ENCODE data around the gene HNRNPR.
"Not testable (repeated sequence)": the region's sequence is repeated elsewhere in the genome, so short reads cannot be mapped to it uniquely, and the experiment has no call there.

The HNRNPR gene

GRCh38 chr1:23325393-23325792 is 18.7 kb downstream of the HNRNPR start:
- no peak for DNase-seq (ENCODE audit: low read depth in 2 of 2)

DNA sequence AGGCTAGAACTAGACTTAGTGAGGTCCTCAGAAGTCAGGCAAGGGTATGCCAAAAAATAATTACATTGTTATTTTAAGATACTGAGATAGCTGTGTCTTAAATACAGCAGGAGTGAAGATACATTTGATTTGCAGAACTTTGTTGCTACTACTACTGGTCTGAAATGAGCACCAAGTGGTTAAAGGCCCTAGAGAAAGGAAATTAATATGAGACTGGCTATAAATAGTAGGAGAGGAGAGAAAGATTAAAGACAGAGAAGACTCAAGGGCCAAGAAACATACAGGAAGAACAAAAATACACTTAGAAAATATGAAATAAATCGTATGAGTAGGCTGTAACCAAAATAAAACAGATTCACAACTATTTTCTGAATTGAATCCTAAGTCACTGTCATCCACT is 21.3 kb downstream of the HNRNPR start:
- no peak for DNase-seq (ENCODE audit: low read depth in 2 of 2)

DNA sequence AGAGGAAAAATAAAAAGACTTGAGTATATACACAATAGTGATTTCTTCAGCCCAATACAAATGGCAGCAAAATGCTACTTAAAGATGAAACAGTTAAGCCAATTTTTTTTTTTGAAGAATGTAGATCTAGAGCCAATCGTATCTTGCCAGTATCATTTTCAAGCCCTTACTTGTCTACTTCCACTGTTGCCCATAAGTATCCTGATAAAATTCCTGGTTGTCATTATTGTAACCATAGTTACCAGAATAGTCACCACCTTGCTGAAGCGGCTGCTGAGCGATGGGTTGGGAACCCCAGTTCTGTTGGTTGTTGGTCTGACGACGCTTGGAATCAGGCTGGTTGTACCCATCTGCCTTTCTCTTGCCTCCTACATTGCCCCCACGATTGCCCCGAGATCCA is 33.8 kb downstream of the HNRNPR start:
- DNase-seq (ENCODE audit: low read depth in 2 of 2): not testable (repeated sequence)

DNA sequence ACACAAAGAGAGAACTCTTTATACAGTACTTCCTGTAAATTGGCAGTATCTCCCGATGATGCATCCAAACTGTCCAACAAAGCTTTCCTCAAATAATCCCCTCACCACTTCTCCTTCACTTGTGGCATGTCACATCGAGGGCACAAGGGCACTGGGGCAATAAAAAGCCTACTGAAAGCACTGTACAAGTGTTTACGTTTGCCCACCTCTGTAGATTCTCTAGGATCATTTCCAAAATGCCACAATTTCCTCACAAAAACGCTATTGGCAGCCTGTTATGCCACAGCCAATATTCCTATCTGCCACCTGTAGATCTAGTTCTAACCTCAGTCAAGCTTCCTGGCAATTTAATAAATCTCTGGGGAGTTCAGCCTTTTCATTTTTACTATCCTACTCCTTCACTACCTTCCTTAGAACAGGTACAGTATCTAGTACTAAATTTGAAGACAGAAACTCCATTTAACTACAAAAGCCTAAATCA is 39.9 kb downstream of the HNRNPR start:
- DNase-seq (ENCODE audit: low read depth in 2 of 2): no peak

DNA sequence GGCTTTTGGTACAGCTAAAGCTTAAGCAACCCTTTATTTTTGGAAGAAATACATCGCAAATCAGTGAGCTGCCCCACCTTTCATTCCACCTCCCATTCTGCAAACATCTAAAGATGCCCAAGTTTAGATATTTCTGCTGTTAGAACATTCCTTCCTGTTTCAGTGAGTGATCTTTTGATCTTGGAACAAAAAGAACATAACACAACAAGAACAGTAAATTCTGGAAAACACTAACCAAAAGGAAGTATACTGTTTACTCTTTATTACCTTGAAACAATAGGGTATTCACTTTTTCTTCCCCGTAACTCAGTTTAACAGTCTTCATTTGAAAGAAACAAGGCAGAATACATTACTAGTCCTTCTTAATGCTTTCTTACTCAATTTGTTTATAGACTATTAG is 40.6 kb downstream of the HNRNPR start:
- DNase-seq (ENCODE audit: low read depth in 2 of 2): no peak

DNA sequence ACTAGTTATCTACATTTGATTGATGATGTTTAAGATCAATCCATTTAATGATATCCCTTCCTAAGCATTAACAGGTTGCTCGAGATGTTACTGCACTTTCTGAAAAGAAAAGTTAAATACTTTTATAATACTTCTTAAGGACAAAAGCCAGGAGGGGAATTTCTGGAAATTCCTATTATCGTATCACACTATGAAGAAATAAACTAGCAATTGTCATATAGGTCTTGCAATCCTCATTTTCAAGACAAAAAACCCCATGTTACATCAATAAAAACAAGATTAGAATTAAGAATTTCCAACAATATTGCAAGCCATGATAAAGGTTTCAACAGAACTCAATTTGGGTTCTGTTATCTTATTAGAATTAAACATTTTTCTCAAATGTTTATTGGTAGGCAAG is 47.2 kb downstream of the HNRNPR start:
- DNase-seq (ENCODE audit: low read depth in 2 of 2): no peak

- no peak for DNase-seq (ENCODE audit: low read depth in 2 of 2)
Observed at GRCh38 chr1:23291706-23292105, 52.4 kb downstream of the HNRNPR start.

DNA sequence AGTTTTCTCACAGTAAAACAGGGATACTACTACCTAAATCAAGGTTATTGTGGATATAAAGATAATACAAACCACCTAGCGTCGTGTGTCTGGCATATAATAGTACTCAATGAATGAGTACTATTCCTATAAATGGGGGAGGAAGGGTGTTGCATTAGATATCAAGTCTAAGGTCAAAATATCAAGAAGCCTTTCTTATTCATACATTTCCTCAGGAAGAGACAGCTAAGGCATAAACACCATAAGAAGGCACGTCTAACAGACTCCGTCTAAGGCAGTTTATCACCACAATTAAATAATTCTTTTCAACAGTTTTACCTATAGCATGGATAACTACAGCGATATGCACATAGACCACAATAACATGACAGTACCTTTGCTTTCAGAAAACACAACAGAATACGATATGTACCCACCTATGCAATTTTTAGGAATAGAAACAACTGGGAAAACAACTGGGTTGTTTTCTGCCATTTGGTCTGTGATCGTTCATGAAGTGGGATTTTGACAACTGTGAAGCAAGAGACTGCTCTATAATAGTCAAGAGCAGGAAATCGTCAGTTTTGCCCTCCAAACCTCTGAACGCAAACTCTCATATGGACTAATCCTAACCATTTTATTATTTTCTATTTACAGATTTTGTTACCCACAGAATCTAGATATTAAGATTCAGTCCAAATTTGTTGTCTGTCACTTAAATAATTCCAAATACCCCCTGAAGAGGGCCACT is 53.1 kb downstream of the HNRNPR start:
- no peak for DNase-seq (ENCODE audit: low read depth in 2 of 2)

GRCh38 chr1:23288671-23289070 is 55.4 kb downstream of the HNRNPR start:
- DNase-seq (ENCODE audit: low read depth in 2 of 2): no peak

DNA sequence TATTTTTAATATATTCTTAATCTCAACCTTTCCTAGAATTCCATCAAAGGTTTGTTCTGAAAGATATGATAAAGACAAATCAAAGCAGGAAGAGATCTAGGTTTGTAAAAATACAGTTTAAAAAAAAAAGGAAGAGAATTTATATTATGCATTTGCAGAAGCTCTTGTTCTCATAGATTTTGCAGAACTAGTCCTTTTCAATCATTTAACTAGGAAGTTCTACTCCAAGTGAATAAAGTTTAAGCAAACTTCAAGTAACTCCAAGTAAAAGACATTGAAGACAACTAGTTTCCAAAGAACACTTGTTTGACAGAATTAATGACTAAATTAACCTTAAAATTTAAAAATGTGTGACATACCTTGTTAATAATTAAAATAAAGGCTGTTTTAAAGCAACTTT is 55.9 kb downstream of the HNRNPR start:
- DNase-seq (ENCODE audit: low read depth in 2 of 2): no peak

DNA sequence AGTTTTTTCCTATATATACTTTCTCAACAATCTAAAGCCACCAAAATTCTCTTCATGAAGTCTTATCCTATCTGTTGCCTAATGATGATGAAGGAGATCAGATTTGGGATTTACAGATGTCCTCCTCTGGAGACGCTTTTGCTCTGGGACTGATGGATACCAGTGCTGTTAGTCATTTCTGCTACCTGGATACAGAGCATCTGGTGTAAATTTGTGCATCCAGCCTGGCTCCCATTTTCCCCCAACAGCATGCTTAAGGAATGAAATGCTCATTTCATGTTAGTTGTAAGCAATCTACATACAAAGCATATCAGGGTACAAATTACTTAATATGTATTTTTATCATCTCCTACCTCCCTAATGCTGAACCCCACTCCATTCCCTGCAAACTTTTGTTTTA is 57.7 kb downstream of the HNRNPR start:
- no peak for DNase-seq (ENCODE audit: low read depth in 2 of 2)

DNA sequence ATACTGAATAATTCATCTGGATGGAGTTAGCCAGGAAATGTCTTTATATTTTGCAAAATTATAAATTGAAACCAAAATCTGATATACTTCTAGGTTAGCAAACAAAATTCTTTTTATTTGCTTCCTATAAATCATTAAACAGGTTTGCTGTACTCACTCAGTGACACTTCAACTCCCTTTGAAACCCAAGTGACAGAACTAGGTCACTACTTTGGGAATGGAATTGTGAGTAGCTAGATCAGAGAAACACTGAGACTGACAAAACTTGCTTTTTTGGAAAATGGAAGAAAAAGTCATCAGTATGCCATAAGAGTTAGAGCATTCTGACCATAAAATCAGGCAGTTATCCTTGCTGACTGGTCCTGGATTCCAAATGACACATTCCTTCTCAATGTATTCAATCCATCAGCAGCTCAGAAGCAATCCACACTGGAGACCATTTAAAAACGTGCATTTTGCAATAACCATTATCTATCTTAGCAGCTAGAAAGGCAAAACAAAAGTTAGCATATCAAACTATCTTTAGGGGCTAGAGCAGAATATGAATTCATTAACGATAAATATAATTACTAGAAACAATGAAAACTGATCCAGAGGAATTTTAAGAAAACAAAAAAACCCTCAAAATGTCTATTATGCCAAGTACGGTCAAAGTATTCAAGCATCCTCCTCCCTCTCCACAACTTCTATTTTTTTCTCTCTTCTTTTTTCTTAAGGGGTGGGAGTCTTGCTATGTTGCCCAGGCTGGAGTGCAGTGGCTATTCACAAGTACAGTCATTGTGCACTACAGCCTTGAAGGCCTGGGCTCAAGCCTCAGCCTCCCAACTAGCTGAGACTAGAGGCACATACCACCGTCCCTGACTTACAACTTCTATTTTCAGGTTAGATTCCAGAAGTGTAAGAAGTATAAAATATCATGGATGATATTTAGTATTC is 60.1 kb downstream of the HNRNPR start:
- no peak for DNase-seq (ENCODE audit: low read depth in 2 of 2)

DNA sequence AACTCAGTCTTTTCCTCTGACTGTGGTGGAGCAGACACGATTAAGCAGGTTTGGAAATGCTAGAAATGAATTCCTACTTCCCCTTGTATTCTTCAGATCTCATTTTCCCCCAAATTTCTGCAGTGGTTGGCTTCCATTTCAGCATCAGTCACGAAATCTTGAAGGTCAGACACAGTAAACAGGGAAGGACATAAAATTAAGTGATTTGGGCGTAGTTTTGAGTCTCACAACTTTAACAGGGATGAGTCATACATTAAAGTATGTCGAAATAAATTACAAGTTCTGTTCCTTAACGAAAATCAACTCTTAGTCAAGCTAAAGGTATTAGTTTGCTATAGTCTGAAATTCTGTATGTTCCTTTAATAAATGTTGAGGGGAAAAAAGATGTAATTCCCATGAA is 61.1 kb downstream of the HNRNPR start:
- DNase-seq (ENCODE audit: low read depth in 2 of 2): no peak

- DNase-seq (ENCODE audit: low read depth in 2 of 2): no peak
Observed at GRCh38 chr1:23278717-23279116, 65.4 kb downstream of the HNRNPR start.

GRCh38 chr1:23276531-23276930 is 67.6 kb downstream of the HNRNPR start:
- DNase-seq (ENCODE audit: low read depth in 2 of 2): no peak

- DNase-seq (ENCODE audit: low read depth in 2 of 2): no peak
Observed at GRCh38 chr1:23274134-23274505, 70.0 kb downstream of the HNRNPR start.

GRCh38 chr1:23273450-23274133 is 70.5 kb downstream of the HNRNPR start:
- no peak for DNase-seq (ENCODE audit: low read depth in 2 of 2)

DNA sequence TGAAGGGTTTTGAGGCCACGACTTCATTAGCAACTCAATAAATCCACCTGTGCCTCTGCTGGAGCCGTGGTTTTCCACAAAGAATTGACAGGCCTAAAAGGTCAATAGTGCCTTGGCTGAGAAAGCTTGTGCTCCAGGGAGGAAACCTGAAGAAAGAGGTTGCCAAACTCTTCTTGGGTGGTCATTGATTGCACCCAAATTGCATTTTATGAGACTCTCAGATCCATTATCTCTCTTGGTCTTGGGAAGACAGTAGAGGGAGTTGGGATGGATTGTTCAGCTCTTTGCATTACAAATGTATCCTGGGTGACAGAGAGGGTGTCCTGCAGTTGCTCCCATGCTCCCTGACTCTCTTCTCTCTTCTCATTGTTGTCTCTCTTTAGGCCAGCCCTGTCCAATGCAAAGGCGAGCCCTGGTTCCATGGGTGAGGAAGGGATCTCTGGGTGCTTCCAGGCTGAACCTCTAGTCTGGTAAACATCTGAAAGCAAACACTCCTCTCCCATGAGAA is 80.7 kb downstream of the HNRNPR start:
- DNase-seq (ENCODE audit: low read depth in 2 of 2): no peak

- not testable (repeated sequence) for DNase-seq (ENCODE audit: low read depth in 2 of 2)
Observed at GRCh38 chr1:23258082-23258481, 86.0 kb downstream of the HNRNPR start.

DNA sequence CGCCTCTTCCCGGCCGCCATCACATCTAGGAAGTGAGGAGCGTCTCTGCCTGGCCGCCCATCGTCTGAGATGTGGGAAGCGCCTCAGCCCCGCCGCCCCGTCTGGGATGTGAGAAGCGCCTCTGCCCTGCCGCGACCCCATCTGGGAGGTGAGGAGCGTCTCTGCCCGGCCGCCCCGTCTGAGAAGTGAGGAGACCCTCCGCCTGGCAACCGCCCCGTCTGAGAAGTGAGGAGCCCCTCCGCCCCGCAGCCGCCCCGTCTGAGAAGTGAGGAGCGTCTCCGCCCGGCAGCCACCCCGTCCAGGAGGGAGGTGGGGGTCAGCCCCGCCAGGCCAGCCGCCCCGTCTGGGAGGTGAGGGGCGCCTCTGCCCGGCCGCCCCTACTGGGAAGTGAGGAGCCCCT is 86.7 kb downstream of the HNRNPR start:
- DNase-seq (ENCODE audit: low read depth in 2 of 2): not testable (repeated sequence)

Data from stimulated activated CD8-positive, alpha-beta memory T cell treated with anti-CD3 and anti-CD28 coated beads, Interleukin-7, amount 100 ng/mL, for 4 hours (primary cell).